Occipital lobe (tissue), 2 donors: ENCODE data around the gene FGR. TPM values are rescaled to one million over a fixed set of nuclear protein-coding genes. Genes with fewer than 3 reads are reported as not detected.
"Not testable (repeated sequence)": the region's sequence is repeated elsewhere in the genome, so short reads cannot be mapped to it uniquely, and the experiment has no call there.

ENCODE experiments used
- DNase-seq: peaks from one replicate; lab custom pipeline; 2025; lab: John Stamatoyannopoulos, UW
- total RNA-seq: library from RNA; depleted of rRNA; stranded (reverse); fragments of >200 nt; gene quantifications from one replicate; pipeline ENCODE4 v1.2.3, GENCODE V29; 2014

Gene FGR
- total RNA-seq = 0.78 TPM

- DNase-seq = no peak
Measured at GRCh38 chr1:27634985-27635367, at the start of gene FGR. FGR (minus strand) TSS chr1:27635185; CDS start chr1:27623916, 11,269 bp downstream.

- DNase-seq = no peak
Measured at GRCh38 chr1:27684176-27684575, 49.2 kb upstream of the FGR start.

- no peak for DNase-seq
Measured at GRCh38 chr1:27682351-27682944, 47.5 kb upstream of the FGR start.

GRCh38 chr1:27681580-27681979, 46.6 kb upstream of the FGR start:
- DNase-seq = not testable (repeated sequence)

DNA sequence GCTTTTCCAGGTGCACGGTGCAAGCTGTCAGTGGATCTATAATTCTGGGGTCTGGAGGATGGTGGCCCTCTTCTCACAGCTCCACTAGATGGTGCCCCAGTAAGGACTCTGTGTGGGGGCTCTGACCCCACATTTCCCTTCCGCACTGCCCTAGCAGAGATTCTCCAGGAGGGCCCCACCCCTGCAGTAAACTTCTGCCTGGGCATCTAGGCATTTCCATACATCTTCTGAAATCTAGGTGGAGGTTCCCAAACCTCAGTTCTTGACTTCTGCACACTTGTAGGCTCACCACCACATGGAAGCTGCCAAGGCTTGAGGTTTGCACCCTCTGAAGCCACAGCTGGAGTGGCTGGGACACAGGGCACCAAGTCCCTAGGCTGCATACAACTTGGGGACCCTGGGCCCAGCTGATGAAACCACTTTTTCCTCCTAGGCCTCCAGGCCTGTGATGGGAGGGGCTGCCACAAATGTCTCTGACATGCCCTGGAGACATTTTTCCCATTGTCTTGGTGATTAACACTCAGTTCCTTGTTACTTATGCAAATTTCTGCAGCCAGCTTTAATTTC, 45.3 kb upstream of the FGR start:
- not testable (repeated sequence) for DNase-seq

GRCh38 chr1:27678747-27679146, 43.8 kb upstream of the FGR start:
- DNase-seq = no peak

- DNase-seq = no peak
Measured at GRCh38 chr1:27676410-27676809, 41.4 kb upstream of the FGR start.

DNA sequence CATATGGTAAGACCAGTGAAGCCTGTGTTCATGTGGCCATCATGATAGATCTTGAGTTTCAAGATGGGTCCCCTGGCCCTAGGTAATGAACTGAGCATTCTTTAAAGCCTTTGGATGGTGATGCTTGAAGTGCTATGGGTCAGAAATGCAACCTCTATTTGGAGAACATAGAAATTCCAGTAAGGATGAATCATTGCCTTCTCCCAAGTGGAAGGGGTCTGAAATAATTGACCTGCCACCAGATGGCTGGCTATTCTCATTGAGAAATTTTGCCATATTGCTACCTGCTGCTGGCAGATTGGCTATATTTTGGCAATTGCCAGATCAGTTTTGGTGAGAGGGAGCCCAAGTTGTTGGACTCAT, 37.7 kb upstream of the FGR start:
- DNase-seq = no peak

DNA sequence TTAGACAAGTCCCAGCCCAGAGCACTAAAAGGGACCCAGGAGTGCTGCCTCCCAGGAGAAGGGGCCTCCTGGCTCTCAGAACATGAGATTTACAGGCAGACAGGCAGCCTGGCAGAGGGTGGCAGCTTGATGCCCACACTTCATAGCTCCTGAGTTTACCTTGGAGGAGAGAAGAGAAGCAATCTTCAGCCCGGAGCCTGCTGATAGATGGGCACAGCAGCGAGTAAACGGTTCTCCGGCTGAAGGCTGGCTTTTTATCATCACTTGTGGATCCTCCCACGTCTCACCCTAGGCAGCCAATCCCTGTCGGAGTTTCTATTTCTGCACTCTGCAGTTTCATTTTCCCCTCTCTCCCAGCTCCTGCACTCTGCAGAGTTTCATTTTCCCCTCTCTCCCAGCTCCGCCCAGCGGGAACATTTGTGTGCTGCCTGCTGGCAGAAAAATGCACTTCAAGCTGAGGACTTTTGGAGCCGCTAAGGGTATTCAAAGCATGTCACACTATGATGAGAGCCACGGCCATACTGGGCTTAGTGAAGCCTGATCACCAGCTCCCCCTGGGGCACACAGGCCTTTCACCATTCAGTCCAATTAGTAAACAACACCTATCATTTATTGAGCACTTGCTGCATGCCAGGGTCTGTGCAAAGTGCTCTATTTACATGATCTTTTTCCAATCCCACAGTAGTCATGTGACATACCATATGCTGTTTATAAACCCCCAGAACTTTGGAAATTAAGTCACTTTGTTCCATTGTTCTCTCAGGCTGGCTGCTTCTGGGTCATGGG, 37.2 kb upstream of the FGR start, which contains the start of gene IFI6:
IFI6 (minus strand) TSS at position 229 of the 786 bp plus-strand sequence. CDS start 2,878 bp downstream, outside the sequence.
- peak; percentile 94 for DNase-seq

DNA sequence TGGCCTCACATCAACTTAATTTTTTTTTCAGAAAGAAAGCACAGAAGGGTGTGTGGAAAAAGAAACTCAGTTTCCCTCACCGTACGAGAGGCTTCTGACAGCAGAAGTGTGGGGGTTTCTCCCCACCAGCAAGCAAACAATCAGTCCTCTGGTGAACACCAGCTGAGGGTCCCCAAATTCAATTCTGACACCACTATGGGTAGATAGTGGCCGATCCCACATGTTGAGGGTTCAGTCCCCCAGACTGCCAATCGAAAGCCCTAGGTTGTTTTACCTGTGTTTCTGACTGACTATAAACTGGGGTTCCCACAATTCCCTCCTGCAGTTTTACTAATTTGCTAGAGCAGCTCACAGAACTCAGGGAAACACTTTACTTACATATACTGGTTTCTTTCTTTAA, 34.9 kb upstream of the FGR start:
- DNase-seq = no peak

DNA sequence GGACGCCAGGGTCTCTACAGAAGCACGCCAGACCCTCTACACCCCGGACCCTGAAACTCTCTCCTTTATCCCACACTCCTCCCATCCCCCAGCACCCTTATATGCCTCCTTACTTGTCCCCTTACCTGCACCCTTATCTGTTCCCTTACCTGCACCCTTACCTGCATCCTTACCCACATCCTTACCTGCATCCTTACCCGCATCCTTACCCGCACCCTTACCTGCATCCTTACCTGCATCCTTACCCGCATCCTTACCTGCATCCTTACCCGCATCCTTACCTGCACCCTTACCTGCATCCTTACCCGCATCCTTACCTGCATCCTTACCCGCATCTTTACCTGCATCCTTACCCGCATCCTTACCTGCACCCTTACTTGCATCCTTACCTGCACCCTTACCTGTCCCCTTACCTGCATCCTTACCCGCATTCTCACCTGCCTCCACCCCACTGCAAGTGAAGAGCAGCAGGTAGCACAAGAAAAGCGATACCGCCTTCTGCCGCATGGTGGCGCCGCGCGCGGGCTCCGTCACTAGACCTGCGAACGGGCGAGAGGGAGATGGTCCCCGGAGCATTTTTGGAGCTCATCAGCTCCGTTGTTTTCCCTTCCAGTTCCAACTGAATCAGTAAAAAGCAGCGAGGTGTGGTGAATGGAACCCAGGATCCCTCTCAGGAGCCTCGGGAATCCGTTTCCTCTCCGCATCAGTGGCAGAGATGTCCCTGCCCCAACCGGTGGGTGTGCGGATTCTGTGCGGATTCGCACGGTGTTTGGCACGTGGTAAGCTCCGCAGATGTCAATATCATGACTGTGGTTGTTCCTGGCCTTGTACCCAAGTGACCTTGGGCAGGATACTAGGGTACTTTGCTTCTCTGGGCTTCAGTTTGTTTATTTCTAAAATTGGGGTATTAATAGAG, 34.1 kb upstream of the FGR start:
- DNase-seq = peak; percentile 24

GRCh38 chr1:27668121-27668807, 33.3 kb upstream of the FGR start:
- no peak for DNase-seq

DNA sequence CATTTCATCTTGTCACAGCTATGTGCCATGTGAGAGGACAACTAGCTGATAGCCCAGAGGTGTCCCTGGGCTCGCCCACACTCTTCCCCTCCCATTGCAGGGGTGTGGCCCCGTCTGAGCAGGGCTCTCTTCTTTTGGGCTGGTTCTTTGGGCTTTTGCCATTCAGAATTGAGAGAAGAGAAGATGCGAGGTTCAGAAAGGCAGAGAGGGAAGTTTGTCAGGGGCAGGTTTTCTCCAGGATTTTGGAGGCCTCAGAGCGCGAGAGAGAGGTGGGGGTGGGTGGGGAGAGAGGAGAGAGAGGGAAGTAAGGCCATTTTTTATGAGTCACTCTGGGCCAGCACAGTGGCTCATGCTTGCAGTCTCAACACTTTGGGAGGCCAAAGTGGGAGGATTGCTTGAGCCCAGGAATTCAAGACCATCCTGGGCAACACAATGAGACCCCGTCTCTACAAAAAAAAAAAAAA, 31.8 kb upstream of the FGR start:
- no peak for DNase-seq

DNA sequence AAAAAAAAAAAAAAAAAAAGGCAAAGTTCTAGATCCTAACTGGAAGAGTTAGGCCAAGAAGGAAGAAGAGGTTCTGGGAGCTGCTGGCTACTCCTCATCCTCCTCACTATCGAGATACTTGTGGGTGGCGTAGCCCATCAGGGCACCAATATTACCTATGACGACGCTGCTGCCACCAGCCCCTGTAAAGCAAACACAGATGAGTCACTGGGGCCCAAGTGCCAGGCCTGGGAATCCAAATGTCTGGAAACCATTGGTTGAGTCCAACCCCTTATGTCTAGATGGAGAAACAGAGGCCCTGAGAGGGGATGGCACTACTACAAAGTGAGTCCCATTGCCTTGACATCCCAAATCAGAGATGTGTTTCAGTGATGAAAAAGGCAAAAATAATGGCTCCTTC, 31.3 kb upstream of the FGR start:
- DNase-seq = no peak

- DNase-seq = no peak
Measured at GRCh38 chr1:27665016-27665651, 30.1 kb upstream of the FGR start.

- no peak for DNase-seq
Measured at GRCh38 chr1:27664291-27664690, 29.3 kb upstream of the FGR start.

- DNase-seq = peak; percentile 61
Measured at GRCh38 chr1:27662707-27663393, 27.9 kb upstream of the FGR start.

- DNase-seq = no peak
Measured at GRCh38 chr1:27662261-27662660, 27.3 kb upstream of the FGR start.

- no peak for DNase-seq
Measured at GRCh38 chr1:27661412-27662075, 26.6 kb upstream of the FGR start.
